A549 (cell line): Measurements from ENCODE around the gene PREX1. TPM values are rescaled to one million over a fixed set of nuclear protein-coding genes. Genes with fewer than 3 reads are reported as not detected.

Experiments used
- ATAC-seq, 2 experiments: fragments of 200-7000 bp in 1 of 2; fragments of >200 bp in 1 of 2; cut with Nextera tagmentation in 1 of 2; cut with Tn5 transposase in 1 of 2; 3 replicates each; pipeline versions ENCODE4 v1.8.0 to v1.9.1; 2018 to 2020; ENCODE audit warnings: mild to moderate bottlenecking in 1 of 2, moderate library complexity in 1 of 2
- CTCF ChIA-PET: fragments of 300-600 bp; sonication (Branson Sonifier 250); formaldehyde crosslinking; extraction: SDS; loops from one replicate; lab custom pipeline; 2021; ENCODE audit warnings: antibody characterized with exemption, inconsistent platforms; lab: Yijun Ruan, JAX
- POLR2A ChIA-PET: fragments of 350-600 bp; formaldehyde crosslinking; extraction: SDS; loops from one replicate; lab custom pipeline; 2021; ENCODE audit warnings: antibody characterized with exemption, inconsistent platforms; lab: Yijun Ruan, JAX
- DNase-seq, 2 experiments: peaks; one replicate each; pipeline versions ENCODE4 v3.0.0 to v3.0.0-alpha.2; 2011 to 2016; ENCODE audit warnings: low read depth in 1 of 2, low spot score in 1 of 2
- FAIRE-seq: peaks from 2 replicates; lab custom pipeline; 2011; peaks lifted over from hg19 to GRCh38; lab: Jason Lieb, UNC
- H3K27ac ChIP-seq, 2 experiments: fragments of >200 bp; sonication (Bioruptor Twin); formaldehyde crosslinking; 3 replicates each; pipeline ENCODE4 v1.5.1; 2016 to 2017
- H3K4me1 ChIP-seq: fragments of >200 bp; sonication (Bioruptor Twin); formaldehyde crosslinking; 3 replicates; pipeline ENCODE4 v1.6.1; 2016
- H3K4me2 ChIP-seq: fragments of >200 bp; sonication (Bioruptor Twin); formaldehyde crosslinking; 3 replicates; pipeline ENCODE4 v1.6.1; 2016
- H3K4me3 ChIP-seq: fragments of >200 bp; sonication (Bioruptor Twin); formaldehyde crosslinking; 3 replicates; pipeline ENCODE4 v1.5.1; 2016
- H3K9me3 ChIP-seq: fragments of >200 bp; sonication (Bioruptor Twin); formaldehyde crosslinking; 3 replicates; pipeline ENCODE4 v1.6.1; 2016
- BCL3 ChIP-seq: fragments of >200 bp; sonication (Bioruptor Twin); formaldehyde crosslinking; IDR thresholded peaks from 3 replicates; pipeline ENCODE4 v1.6.1; 2016
- CBX8 ChIP-seq: fragments of 200-600 bp; sonication (generic); IDR thresholded peaks from 2 replicates; pipeline ENCODE4 v1.6.1; 2016
- EHMT2 ChIP-seq: fragments of 200-600 bp; sonication (generic); IDR thresholded peaks from 2 replicates; pipeline ENCODE4 v1.6.1; 2016; ENCODE audit warnings: antibody characterized with exemption, low read depth, mild to moderate bottlenecking, moderate library complexity
- EP300 ChIP-seq, 2 experiments: fragments of >200 bp; sonication (Bioruptor Twin); formaldehyde crosslinking; IDR thresholded peaks; 2 replicates in 1 of 2; 3 replicates in 1 of 2; pipeline ENCODE4 v1.6.1; 2016 to 2017
- ESRRA ChIP-seq: fragments of 150-350 bp; IDR thresholded peaks from 2 replicates; pipeline ENCODE4 v1.6.1; 2014; ENCODE audit warnings: mild to moderate bottlenecking, low read length, borderline replicate concordance
- HDAC2 ChIP-seq: fragments of 200-600 bp; sonication (generic); IDR thresholded peaks from 2 replicates; pipeline ENCODE4 v1.6.1; 2016
- HES2 ChIP-seq: fragments of >200 bp; sonication (Bioruptor Twin); formaldehyde crosslinking; IDR thresholded peaks from 2 replicates; pipeline ENCODE4 v1.6.1; 2016
- HOXB5 ChIP-seq: fragments of 250-450 bp; sonication (Bioruptor Pico); IDR thresholded peaks from 2 replicates; pipeline ENCODE4 v1.5.0; 2020; ENCODE audit warnings: mild to moderate bottlenecking, moderate library complexity
- JUN ChIP-seq, 2 experiments: fragments of >200 bp; sonication (Bioruptor Twin); formaldehyde crosslinking; IDR thresholded peaks; 2 replicates in 1 of 2; 3 replicates in 1 of 2; pipeline ENCODE4 v1.6.1; 2016 to 2017
- JUNB ChIP-seq: fragments of >200 bp; sonication (Bioruptor Twin); formaldehyde crosslinking; IDR thresholded peaks from 2 replicates; pipeline ENCODE4 v1.6.1; 2016
- KDM1A ChIP-seq: fragments of 200-600 bp; sonication (generic); IDR thresholded peaks from 2 replicates; pipeline ENCODE4 v1.6.1; 2016; ENCODE audit warnings: low read depth, mild to moderate bottlenecking
- KDM5A ChIP-seq: fragments of 200-600 bp; sonication (generic); IDR thresholded peaks from 2 replicates; pipeline ENCODE4 v1.6.1; 2016; ENCODE audit warnings: antibody characterized with exemption, mild to moderate bottlenecking
- MAZ ChIP-seq: fragments of 150-350 bp; IDR thresholded peaks from 2 replicates; pipeline ENCODE4 v1.6.1; 2014; ENCODE audit warnings: antibody characterized with exemption, low read depth, low read length, borderline replicate concordance
- MYC ChIP-seq: IDR thresholded peaks from 2 replicates; pipeline ENCODE4 v1.6.1; 2012; ENCODE audit warnings: mild to moderate bottlenecking, inconsistent platforms, low read length, improper control_type of control experiment, borderline replicate concordance
- NFE2L2 ChIP-seq: fragments of 150-350 bp; conservative IDR thresholded peaks from 2 replicates; pipeline ENCODE4 v1.6.1; 2014; ENCODE audit warnings: low read length
- NR3C1 ChIP-seq: fragments of >200 bp; sonication (Bioruptor Twin); formaldehyde crosslinking; IDR thresholded peaks from 3 replicates; pipeline ENCODE4 v1.6.1; 2017
- POLR2A ChIP-seq: IDR thresholded peaks from 2 replicates; pipeline ENCODE4 v1.6.1; 2012; ENCODE audit warnings: mild to moderate bottlenecking, low read length
- RARB ChIP-seq: fragments of 250-450 bp; sonication (Bioruptor Pico); IDR thresholded peaks from 2 replicates; pipeline ENCODE4 v1.8.0; 2021; ENCODE audit warnings: mild to moderate bottlenecking, moderate library complexity
- REST ChIP-seq: fragments of 200-600 bp; sonication (generic); IDR thresholded peaks from 2 replicates; pipeline ENCODE4 v1.6.1; 2016; ENCODE audit warnings: antibody characterized with exemption, mild to moderate bottlenecking, moderate library complexity
- SMC3 ChIP-seq: fragments of >200 bp; sonication (Bioruptor Twin); formaldehyde crosslinking; IDR thresholded peaks from 3 replicates; pipeline ENCODE4 v1.6.1; 2018; ENCODE audit warnings: inconsistent platforms
- TP53 ChIP-seq: fragments of 250-450 bp; sonication (Bioruptor Pico); IDR thresholded peaks from 2 replicates; pipeline ENCODE4 v1.5.0; 2021; ENCODE audit warnings: mild to moderate bottlenecking, moderate library complexity
- ZFP36 ChIP-seq: fragments of 450-650 bp; IDR thresholded peaks from 2 replicates; pipeline ENCODE4 v1.6.1; 2014; ENCODE audit warnings: borderline replicate concordance; ENCODE audit not compliant: partially characterized antibody
- ZSCAN20 ChIP-seq: fragments of 250-450 bp; sonication (Bioruptor Pico); IDR thresholded peaks from 2 replicates; pipeline ENCODE4 v1.8.0; 2022; ENCODE audit warnings: mild to moderate bottlenecking, moderate library complexity
- WGBS: methylation state at CpG from one replicate; pipeline ENCODE4 v1.1.6; 2017; ENCODE audit errors: missing lambda C conversion rate; 5-methylcytosine and 5-hydroxymethylcytosine counted together
- polyA plus RNA-seq, 4 experiments: library from polyadenylated mRNA; depleted of rRNA in 3 of 4; stranded (reverse); fragments of >200 nt; fragmentation: RNase III in 1 of 4; extraction: RNeasy Plus Mini Kit Qiagen cat#74134 plus additional on column Dnase treatment in 1 of 4; gene quantifications; 2 replicates in 3 of 4; 3 replicates in 1 of 4; pipeline ENCODE4 v1.2.3, GENCODE V29; 2011 to 2017
- TF ChIP-seq, protein P1 (sequence below): fragments of 250-450 bp; sonication (Bioruptor Pico); IDR thresholded peaks from 2 replicates; pipeline ENCODE4 v1.5.0; 2020; ENCODE audit warnings: low read depth, mild to moderate bottlenecking, moderate library complexity
- TF ChIP-seq, protein P2 (sequence below): fragments of >200 bp; sonication (Bioruptor Twin); formaldehyde crosslinking; IDR thresholded peaks from 3 replicates; pipeline ENCODE4 v1.5.1; 2016
- TF ChIP-seq, protein P3 (sequence below): IDR thresholded peaks from 2 replicates; pipeline ENCODE4 v1.6.1; 2012

The PREX1 gene
- polyA plus RNA-seq, 2 of the 4 experiments (the other 2 are of a cell fraction): 3.6 to 4.2 TPM

DNA sequence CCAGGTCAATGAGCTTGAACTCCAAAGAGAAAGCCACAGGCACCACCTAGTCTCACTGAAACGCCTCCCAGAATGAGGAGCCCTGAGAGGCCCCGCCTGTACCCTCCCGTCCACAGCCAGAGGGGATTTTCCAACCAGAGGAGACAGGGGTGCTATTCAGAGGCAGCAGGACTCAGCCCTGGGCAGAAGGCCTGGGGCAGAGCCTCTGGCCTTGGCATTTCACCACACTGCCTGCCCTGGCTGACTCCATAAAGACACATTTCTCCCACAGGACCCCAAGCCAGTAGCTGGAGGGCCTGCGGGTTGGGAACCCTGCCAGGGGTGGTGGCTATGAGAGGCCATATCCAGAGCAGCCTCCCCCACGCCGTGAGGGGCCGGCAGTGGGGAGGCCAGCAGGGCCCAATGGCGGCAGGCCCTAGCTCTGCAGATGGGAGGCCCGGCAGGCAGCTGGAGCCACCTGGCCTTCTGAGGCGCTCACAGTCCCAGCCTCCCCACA, 159.3 kb downstream of the PREX1 start:
- ATAC-seq: no peak
- no peak for FAIRE-seq
- no peak for TF ChIP-seq MAZ
- TF ChIP-seq ZFP36: no peak
- TF ChIP-seq, protein P1, sequence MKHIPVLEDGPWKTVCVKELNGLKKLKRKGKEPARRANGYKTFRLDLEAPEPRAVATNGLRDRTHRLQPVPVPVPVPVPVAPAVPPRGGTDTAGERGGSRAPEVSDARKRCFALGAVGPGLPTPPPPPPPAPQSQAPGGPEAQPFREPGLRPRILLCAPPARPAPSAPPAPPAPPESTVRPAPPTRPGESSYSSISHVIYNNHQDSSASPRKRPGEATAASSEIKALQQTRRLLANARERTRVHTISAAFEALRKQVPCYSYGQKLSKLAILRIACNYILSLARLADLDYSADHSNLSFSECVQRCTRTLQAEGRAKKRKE (CRISPR knock-in tag): no peak
- no peak for TF ChIP-seq HOXB5
- TF ChIP-seq POLR2A: no peak
- TF ChIP-seq EP300 (IDR thresholded peaks at IDR 0.05): no peak
- no peak for TF ChIP-seq ESRRA
- TF ChIP-seq SMC3: no peak
- TF ChIP-seq ZSCAN20 (CRISPR knock-in tag): no peak
- TF ChIP-seq KDM1A: no peak
- TF ChIP-seq CBX8: no peak
- TF ChIP-seq NR3C1: no peak
- TF ChIP-seq HDAC2: no peak
- TF ChIP-seq, protein P2, sequence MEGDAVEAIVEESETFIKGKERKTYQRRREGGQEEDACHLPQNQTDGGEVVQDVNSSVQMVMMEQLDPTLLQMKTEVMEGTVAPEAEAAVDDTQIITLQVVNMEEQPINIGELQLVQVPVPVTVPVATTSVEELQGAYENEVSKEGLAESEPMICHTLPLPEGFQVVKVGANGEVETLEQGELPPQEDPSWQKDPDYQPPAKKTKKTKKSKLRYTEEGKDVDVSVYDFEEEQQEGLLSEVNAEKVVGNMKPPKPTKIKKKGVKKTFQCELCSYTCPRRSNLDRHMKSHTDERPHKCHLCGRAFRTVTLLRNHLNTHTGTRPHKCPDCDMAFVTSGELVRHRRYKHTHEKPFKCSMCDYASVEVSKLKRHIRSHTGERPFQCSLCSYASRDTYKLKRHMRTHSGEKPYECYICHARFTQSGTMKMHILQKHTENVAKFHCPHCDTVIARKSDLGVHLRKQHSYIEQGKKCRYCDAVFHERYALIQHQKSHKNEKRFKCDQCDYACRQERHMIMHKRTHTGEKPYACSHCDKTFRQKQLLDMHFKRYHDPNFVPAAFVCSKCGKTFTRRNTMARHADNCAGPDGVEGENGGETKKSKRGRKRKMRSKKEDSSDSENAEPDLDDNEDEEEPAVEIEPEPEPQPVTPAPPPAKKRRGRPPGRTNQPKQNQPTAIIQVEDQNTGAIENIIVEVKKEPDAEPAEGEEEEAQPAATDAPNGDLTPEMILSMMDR: no peak
- TF ChIP-seq JUNB: no peak
- TF ChIP-seq TP53 (CRISPR knock-in tag): no peak
- no peak for TF ChIP-seq EHMT2
- no peak for TF ChIP-seq RARB (CRISPR knock-in tag)
- no peak for TF ChIP-seq MYC
- TF ChIP-seq REST: no peak
- no peak overlapping the region for H3K4me2 ChIP-seq
- H3K4me1 ChIP-seq: no peaks in the 10 kb centered on the region
- CTCF ChIA-PET: interaction anchor here (1.2 to 6.0 kb wide), 4 partner anchors 11 to 237 kb away, joined by 3 to 62 read pairs (median 8); no protein-coding TSS in a partner anchor
- H3K4me3 ChIP-seq: no peak overlapping the region
- 0 out of 3 replicates have a peak, but pooled peaks cover 3% of the 10 kb centered on the region for H3K9me3 ChIP-seq
- 74% methylated on average over 3 of the region's 10 CpGs for WGBS
- POLR2A ChIA-PET: no interaction called here
- no peak for DNase-seq
- no peak overlapping the region for H3K27ac ChIP-seq

DNA sequence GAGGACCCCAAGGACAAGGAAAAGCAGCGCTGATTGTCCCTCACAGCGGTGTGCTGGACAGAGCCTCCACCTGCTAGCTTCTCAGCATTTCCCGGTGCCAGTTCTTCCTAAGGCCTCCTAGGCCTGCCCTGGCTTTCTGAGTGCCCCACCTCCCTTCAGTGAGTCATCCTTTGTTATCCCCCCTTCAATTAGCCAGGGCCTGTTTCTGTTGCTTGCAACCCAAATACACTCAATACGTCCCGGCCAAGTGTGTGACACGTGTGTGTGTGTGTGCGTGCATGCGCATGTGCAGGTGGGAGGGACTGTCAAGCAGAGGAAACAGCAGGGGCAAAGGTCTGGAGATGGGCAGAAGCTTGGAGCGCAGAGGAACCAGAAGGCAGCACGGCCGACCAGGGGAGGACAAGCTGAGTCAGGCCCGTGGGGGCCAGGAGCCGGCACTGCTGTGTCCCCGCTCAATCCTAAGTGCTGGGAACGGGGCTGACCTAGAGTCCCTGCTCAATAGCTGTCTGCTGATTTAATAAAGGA, 159.8 kb downstream of the PREX1 start:
- ATAC-seq (no peak), FAIRE-seq (no peak), DNase-seq (no peak)
- Histone ChIP-seq H3K4me3 (no peak overlapping the region), H3K4me2 (no peak overlapping the region), H3K4me1 (no peaks in the 10 kb centered on the region), H3K27ac (no peak overlapping the region), H3K9me3 (0 out of 3 replicates have a peak, but pooled peaks cover 3% of the 10 kb centered on the region)
- ChIA-PET CTCF (interaction anchor here (1.2 to 6.0 kb wide), 3 partner anchors 11 to 238 kb away, joined by 3 to 62 read pairs (median 12); no protein-coding TSS in a partner anchor), POLR2A (no interaction called here)
- 87% methylated on average over 15 of the region's 15 CpGs for WGBS
- no peak for TF ChIP-seq RARB (CRISPR knock-in tag)
- no peak for TF ChIP-seq HES2
- TF ChIP-seq, protein P3, sequence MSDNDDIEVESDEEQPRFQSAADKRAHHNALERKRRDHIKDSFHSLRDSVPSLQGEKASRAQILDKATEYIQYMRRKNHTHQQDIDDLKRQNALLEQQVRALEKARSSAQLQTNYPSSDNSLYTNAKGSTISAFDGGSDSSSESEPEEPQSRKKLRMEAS: no peak
- no peak for TF ChIP-seq JUN (IDR thresholded peaks at IDR 0.05)
- no peak for TF ChIP-seq KDM5A
- no peak for TF ChIP-seq NFE2L2
- no peak for TF ChIP-seq BCL3
